K562 (cell line): ENCODE data around the gene CDC42BPB. TPM values are rescaled to one million over a fixed set of nuclear protein-coding genes. Genes with fewer than 3 reads are reported as not detected.
A peak's percentile ranks its signal among the peaks of the same experiment; 100 is the strongest.

Experiments used
- ATAC-seq: fragments of 200-7000 bp; cut with Tn5 transposase; 3 replicates; pipeline ENCODE4 v1.9.1; 2020; ENCODE audit warnings: moderate library complexity
- BruUV-seq: library from RNA; stranded (reverse); fragments of 400-500 nt; replicated peaks from 2 replicates; lab custom pipeline; 2021; lab: Mats Ljungman, UMichigan
- CTCF ChIA-PET: fragments of 300-600 bp; formaldehyde crosslinking; extraction: SDS; loops from one replicate; lab custom pipeline; 2021; ENCODE audit warnings: low intra/inter-chr PET ratio; lab: Yijun Ruan, JAX
- POLR2A ChIA-PET: fragments of 300-600, 350-650 bp; sonication (Branson Sonifier 250); formaldehyde crosslinking; extraction: SDS; loops from one replicate; lab custom pipeline; 2021; ENCODE audit warnings: antibody characterized with exemption, inconsistent platforms; lab: Yijun Ruan, JAX
- DNase-seq, 4 experiments: peaks; one replicate each; pipeline versions ENCODE4 v3.0.0 to v3.0.0-alpha.2; 2011 to 2018; ENCODE audit warnings: low spot score in 3 of 4, mixed read lengths in 3 of 4; ENCODE audit errors: extremely low read depth in 1 of 4
- FAIRE-seq: peaks from 2 replicates; lab custom pipeline; 2011; peaks lifted over from hg19 to GRCh38; lab: Jason Lieb, UNC
- H2AFZ ChIP-seq: 2 replicates; pipeline ENCODE4 v1.6.0; 2011; ENCODE audit warnings: low read depth, low read length, control low read depth, inconsistent platforms
- H3K27ac ChIP-seq: fragments of 200-600 bp; 3 replicates; pipeline ENCODE4 v1.8.0; 2011; ENCODE audit warnings: low read depth, mild to moderate bottlenecking, control low read depth, inconsistent platforms, low read length, moderate library complexity, mixed read lengths; ENCODE audit errors: extremely low read depth
- H3K27me3 ChIP-seq, 2 experiments: fragments of 300-600 bp in 1 of 2; 2 replicates in 1 of 2; 3 replicates in 1 of 2; pipeline versions ENCODE4 v1.6.0 to v1.8.0; 2011; ENCODE audit warnings: inconsistent platforms in 2 of 2, low read length in 2 of 2, mild to moderate bottlenecking in 1 of 2, mixed read lengths in 1 of 2, moderate library complexity in 1 of 2; ENCODE audit not compliant: control insufficient read depth in 2 of 2, insufficient read depth in 2 of 2
- H3K36me3 ChIP-seq: fragments of 300-600 bp; 3 replicates; pipeline ENCODE4 v1.8.0; 2011; ENCODE audit warnings: mild to moderate bottlenecking, low read length, inconsistent platforms; ENCODE audit not compliant: control insufficient read depth, insufficient read depth
- H3K4me1 ChIP-seq, 2 experiments: fragments of 200-600 bp in 1 of 2; replicated peaks in 1 of 2; 2 replicates in 1 of 2; 3 replicates in 1 of 2; pipeline versions ENCODE4 v1.5.1 to v1.8.0; 2011; ENCODE audit warnings: inconsistent platforms in 2 of 2, low read length in 2 of 2, mild to moderate bottlenecking in 1 of 2, mixed read lengths in 1 of 2, moderate library complexity in 1 of 2; ENCODE audit not compliant: control insufficient read depth in 2 of 2, insufficient read depth in 2 of 2
- H3K4me2 ChIP-seq: 2 replicates; pipeline ENCODE4 v1.6.1; 2011; ENCODE audit warnings: low read length, control low read depth, inconsistent platforms, mixed read lengths; ENCODE audit not compliant: insufficient read depth
- H3K4me3 ChIP-seq: fragments of 200-600 bp; sonication (generic), shearing (Covaris generic); 2 replicates; pipeline ENCODE4 v1.5.1; 2016; ENCODE audit warnings: control low read depth, inconsistent platforms
- H3K79me2 ChIP-seq: fragments of 200-600 bp; 3 replicates; pipeline ENCODE4 v1.8.0; 2011; ENCODE audit warnings: low read length, inconsistent platforms; ENCODE audit not compliant: control insufficient read depth, insufficient read depth
- H3K9ac ChIP-seq, 2 experiments: 2 replicates each; pipeline versions ENCODE4 v1.6.0 to v1.6.1; 2011; ENCODE audit warnings: low read depth in 2 of 2, low read length in 2 of 2, control low read depth in 1 of 2, inconsistent platforms in 1 of 2, mild to moderate bottlenecking in 1 of 2, mixed read lengths in 1 of 2; ENCODE audit not compliant: insufficient read depth in 1 of 2
- H3K9me1 ChIP-seq: one replicate; pipeline ENCODE4 v1.6.0; 2011; ENCODE audit warnings: inconsistent platforms, mild to moderate bottlenecking, low read length, moderate library complexity; ENCODE audit not compliant: control insufficient read depth, insufficient read depth
- H3K9me3 ChIP-seq: replicated peaks from 2 replicates; pipeline ENCODE4 v1.5.1; 2011; ENCODE audit warnings: low read depth, low read length, inconsistent platforms; ENCODE audit not compliant: control insufficient read depth, insufficient read depth
- H4K20me1 ChIP-seq: replicated peaks from 2 replicates; pipeline ENCODE4 v1.6.1; 2011; ENCODE audit warnings: low read length, inconsistent platforms, mixed read lengths; ENCODE audit not compliant: control insufficient read depth, insufficient read depth
- GTF2A2 ChIP-seq: IDR thresholded peaks from 2 replicates; pipeline ENCODE4 v1.6.1; 2016; ENCODE audit warnings: mild to moderate bottlenecking, missing genetic modification characterization, missing compliant biosample characterization
- MYC ChIP-seq, 2 experiments: fragments of 250-450 bp in 1 of 2; sonication (Bioruptor Pico) in 1 of 2; IDR thresholded peaks; 2 replicates each; pipeline versions ENCODE4 v1.5.1 to v1.6.1; 2012 to 2021; ENCODE audit warnings: low read depth in 2 of 2, borderline replicate concordance in 1 of 2, improper control_type of control experiment in 1 of 2, low read length in 1 of 2, mild to moderate bottlenecking in 1 of 2, moderate library complexity in 1 of 2
- NCOA6 ChIP-seq: fragments of 450-650 bp; IDR thresholded peaks from 2 replicates; pipeline ENCODE4 v1.6.1; 2017; ENCODE audit warnings: mild to moderate bottlenecking
- PML ChIP-seq: IDR thresholded peaks from 2 replicates; pipeline ENCODE4 v1.6.1; 2012; ENCODE audit warnings: low read length, inconsistent platforms
- RBM25 ChIP-seq: fragments of 200-400 bp; formaldehyde crosslinking; IDR thresholded peaks from 2 replicates; pipeline ENCODE4 v1.6.1; 2018; ENCODE audit warnings: low read length, low read depth, moderate library complexity; ENCODE audit not compliant: severe bottlenecking
- SNRNP70 ChIP-seq: fragments of 200-400 bp; formaldehyde crosslinking; optimal IDR thresholded peaks from 2 replicates; pipeline ENCODE3; 2017; ENCODE audit warnings: low read depth, low read length
- TEAD1 ChIP-seq, 2 experiments: fragments of 450-650 bp in 1 of 2; sonication (generic) in 1 of 2; formaldehyde crosslinking; IDR thresholded peaks; 2 replicates each; pipeline versions ENCODE4 v1.4.0 to v1.8.0; 2020 to 2022; ENCODE audit warnings: mild to moderate bottlenecking in 2 of 2, missing genetic modification reagents in 1 of 2
- ZBTB1 ChIP-seq: sonication (generic); formaldehyde crosslinking; IDR thresholded peaks from 2 replicates; pipeline ENCODE4 v1.8.1; 2023; ENCODE audit warnings: missing genetic modification reagents, low read depth, mild to moderate bottlenecking, borderline replicate concordance
- ZKSCAN1 ChIP-seq: fragments of 150-350 bp; IDR thresholded peaks from 2 replicates; pipeline ENCODE4 v1.6.1; 2016; ENCODE audit warnings: low read depth, low read length
- ZNF57 ChIP-seq: fragments of 450-650 bp; formaldehyde crosslinking; IDR thresholded peaks from 2 replicates; pipeline ENCODE4 v1.4.0; 2020; ENCODE audit warnings: mild to moderate bottlenecking, moderate library complexity
- ZNF589 ChIP-seq: fragments of 200-800 bp; sonication (Bioruptor generic); IDR thresholded peaks from 2 replicates; pipeline ENCODE4 v1.6.1; 2016; ENCODE audit warnings: low read depth, missing genetic modification characterization, missing compliant biosample characterization
- ZNF830 ChIP-seq: fragments of 250-450 bp; sonication (Bioruptor Pico); IDR thresholded peaks from 2 replicates; pipeline ENCODE4 v1.5.0; 2021; ENCODE audit warnings: mild to moderate bottlenecking
- WGBS: fragments of 100-300 bp; shearing (Covaris generic); methylation state at CpG from one replicate; pipeline ENCODE4 v1.1.6; 2016; ENCODE audit warnings: low coverage, mixed read lengths; ENCODE audit not compliant: insufficient coverage; ENCODE audit errors: missing lambda C conversion rate; 5-methylcytosine and 5-hydroxymethylcytosine counted together
- in situ Hi-C: fragments of 300-500 bp; cut with MboI; formaldehyde crosslinking; loops from 4 replicates; pipeline ENCODE4 v1.15.0; 2018; ENCODE audit warnings: inconsistent platforms, mixed read lengths
- intact Hi-C: fragments of 100-400 bp; cut with micrococcal nuclease; formaldehyde crosslinking; loops from 2 replicates; pipeline ENCODE4 v1.14.2; 2022
- polyA plus RNA-seq, 8 experiments: library from polyadenylated mRNA; depleted of rRNA in 4 of 8; stranded (reverse) in 5 of 8; unstranded in 3 of 8; fragments of >200 nt; fragmentation: Nextera tagmentation in 2 of 8; fragmentation: Illumina TruSeq in 1 of 8; extraction: Ambion mirVana in 2 of 8; extraction: Trizol in 1 of 8; gene quantifications; 2 replicates each; pipeline versions ENCODE4 v1.2.1 to v1.2.3, GENCODE V29; 2011 to 2014; ENCODE audit warnings: inconsistent platforms in 1 of 8, missing spikeins in 1 of 8
- total RNA-seq, 7 experiments: library from RNA; depleted of rRNA in 6 of 7; stranded (reverse); fragments of >200 nt in 6 of 7; fragmentation: Illumina TruSeq in 2 of 7; extraction: Trizol in 2 of 7; gene quantifications; 2 replicates each; pipeline versions ENCODE4 v1.2.1 to v1.2.3, GENCODE V29; 2011 to 2021; ENCODE audit warnings: low replicate concordance in 1 of 7
- TF ChIP-seq, protein P1 (sequence below), 2 experiments: fragments of 450-650 bp in 1 of 2; sonication (generic) in 1 of 2; formaldehyde crosslinking in 1 of 2; IDR thresholded peaks; 2 replicates each; pipeline versions ENCODE4 v1.7.1 to v1.9.0; 2016 to 2022; ENCODE audit warnings: inconsistent platforms in 1 of 2, mild to moderate bottlenecking in 1 of 2, missing genetic modification reagents in 1 of 2

CDC42BPB gene
- total and polyA plus RNA-seq, 9 of the 15 experiments (the other 6 are each of a cell fraction or from before 2014, with no cell fraction given), result 0.07 to 24.3 (median 12.6) TPM

- Histone ChIP-seq H2AFZ (no peak overlapping the region), H3K9me1 (no peaks in the 10 kb centered on the region), H3K9me3 (no peaks in the 10 kb centered on the region), H3K36me3 (peaks cover 10% of the 10 kb centered on the region; the same call in 1 of the 3 replicates), H3K4me1 (peaks cover 0 to 5% of the 10 kb centered on the region in 2 experiments; a peak in 2 of 5 replicates), H3K9ac (peak overlapping the region in 1 of 2 experiments; percentile 17; a peak in 1 of 4 replicates)
- CTCF ChIA-PET, result no interaction called here
- no peak for FAIRE-seq
- TF ChIP-seq PML, result no peak
- TF ChIP-seq ZNF57 (CRISPR knock-in tag), result no peak
- TF ChIP-seq SNRNP70, result no peak
- TF ChIP-seq MYC (IDR thresholded peaks at IDR 0.05; ENCODE audit: low read depth, low read length), result no peak
- no peak for TF ChIP-seq MYC (CRISPR knock-in tag; IDR thresholded peaks at IDR 0.05; ENCODE audit: borderline replicate concordance, low read depth)
- no peak for TF ChIP-seq ZNF830 (CRISPR knock-in tag)
- TF ChIP-seq ZBTB1 (CRISPR knock-in tag), result no peak
- TF ChIP-seq RBM25, result no peak
- TF ChIP-seq NCOA6, result no peak
- TF ChIP-seq GTF2A2 (tag), result no peak
- TF ChIP-seq ZKSCAN1, result no peak
- TF ChIP-seq, protein P1, sequence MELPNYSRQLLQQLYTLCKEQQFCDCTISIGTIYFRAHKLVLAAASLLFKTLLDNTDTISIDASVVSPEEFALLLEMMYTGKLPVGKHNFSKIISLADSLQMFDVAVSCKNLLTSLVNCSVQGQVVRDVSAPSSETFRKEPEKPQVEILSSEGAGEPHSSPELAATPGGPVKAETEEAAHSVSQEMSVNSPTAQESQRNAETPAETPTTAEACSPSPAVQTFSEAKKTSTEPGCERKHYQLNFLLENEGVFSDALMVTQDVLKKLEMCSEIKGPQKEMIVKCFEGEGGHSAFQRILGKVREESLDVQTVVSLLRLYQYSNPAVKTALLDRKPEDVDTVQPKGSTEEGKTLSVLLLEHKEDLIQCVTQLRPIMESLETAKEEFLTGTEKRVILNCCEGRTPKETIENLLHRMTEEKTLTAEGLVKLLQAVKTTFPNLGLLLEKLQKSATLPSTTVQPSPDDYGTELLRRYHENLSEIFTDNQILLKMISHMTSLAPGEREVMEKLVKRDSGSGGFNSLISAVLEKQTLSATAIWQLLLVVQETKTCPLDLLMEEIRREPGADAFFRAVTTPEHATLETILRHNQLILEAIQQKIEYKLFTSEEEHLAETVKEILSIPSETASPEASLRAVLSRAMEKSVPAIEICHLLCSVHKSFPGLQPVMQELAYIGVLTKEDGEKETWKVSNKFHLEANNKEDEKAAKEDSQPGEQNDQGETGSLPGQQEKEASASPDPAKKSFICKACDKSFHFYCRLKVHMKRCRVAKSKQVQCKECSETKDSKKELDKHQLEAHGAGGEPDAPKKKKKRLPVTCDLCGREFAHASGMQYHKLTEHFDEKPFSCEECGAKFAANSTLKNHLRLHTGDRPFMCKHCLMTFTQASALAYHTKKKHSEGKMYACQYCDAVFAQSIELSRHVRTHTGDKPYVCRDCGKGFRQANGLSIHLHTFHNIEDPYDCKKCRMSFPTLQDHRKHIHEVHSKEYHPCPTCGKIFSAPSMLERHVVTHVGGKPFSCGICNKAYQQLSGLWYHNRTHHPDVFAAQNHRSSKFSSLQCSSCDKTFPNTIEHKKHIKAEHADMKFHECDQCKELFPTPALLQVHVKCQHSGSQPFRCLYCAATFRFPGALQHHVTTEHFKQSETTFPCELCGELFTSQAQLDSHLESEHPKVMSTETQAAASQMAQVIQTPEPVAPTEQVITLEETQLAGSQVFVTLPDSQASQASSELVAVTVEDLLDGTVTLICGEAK (IDR thresholded peaks at IDR 0.05), result no peak
- TF ChIP-seq, protein P1 (CRISPR knock-in tag; IDR thresholded peaks at IDR 0.05), result no peak
- TF ChIP-seq TEAD1 (CRISPR knock-in tag; IDR thresholded peaks at IDR 0.05), result no peak
- no peak for TF ChIP-seq ZNF589 (CRISPR knock-in tag)
- TF ChIP-seq, all 486 proteins: peak for 0
- POLR2A ChIA-PET, result interaction anchor here (0.6 to 1.0 kb wide), 3 partner anchors 10 to 33 kb away, joined by 3 to 4 read pairs (median 3); no protein-coding TSS in a partner anchor
- H3K4me3 ChIP-seq, result no peak overlapping the region
- H3K27me3 ChIP-seq, result no peaks in the 10 kb centered on the region
- H3K4me2 ChIP-seq, result no peak overlapping the region
- ATAC-seq, result no peak
- no peak for DNase-seq
- in situ Hi-C loops (loop anchor here (25.0 kb wide), 1 partner anchor 390 kb away; the partner anchor contains the start of gene ANKRD9), intact Hi-C loops (no loop called here)
- H3K27ac ChIP-seq, result no peak overlapping the region
- WGBS, result 95% methylated on average over 10 of the region's 12 CpGs
- BruUV-seq, result no TSS peak
- H3K79me2 ChIP-seq, result no peaks in the 10 kb centered on the region
- H4K20me1 ChIP-seq, result no peaks in the 10 kb centered on the region
Measured at GRCh38 chr14:102902523-102903247, 154.7 kb downstream of the CDC42BPB start.
